SK-N-SH treated with all-trans-retinoic acid at 6 μM for 48 hours (cell line): Measurements from ENCODE around the gene CARD8.
A peak's percentile ranks its signal among the peaks of the same experiment; 100 is the strongest.

ENCODE experiments used
- ESRRG ChIP-seq: fragments of 250-450 bp; sonication (Bioruptor Pico); IDR thresholded peaks from 2 replicates; pipeline ENCODE4 v1.6.1; 2021; ENCODE audit warnings: mild to moderate bottlenecking
- SNAI2 ChIP-seq: fragments of 250-450 bp; sonication (Bioruptor Pico); IDR thresholded peaks from 2 replicates; pipeline ENCODE4 v1.5.0; 2020; ENCODE audit warnings: mild to moderate bottlenecking, moderate library complexity
- ZFP30 ChIP-seq: fragments of 450-650 bp; formaldehyde crosslinking; IDR thresholded peaks from 2 replicates; pipeline ENCODE4 v1.5.0; 2022; ENCODE audit warnings: mild to moderate bottlenecking, moderate library complexity
- TF ChIP-seq, protein P1 (sequence below): fragments of 250-450 bp; sonication (Bioruptor Pico); IDR thresholded peaks from 2 replicates; pipeline ENCODE4 v1.8.0; 2020; ENCODE audit warnings: mild to moderate bottlenecking, moderate library complexity, borderline replicate concordance

DNA sequence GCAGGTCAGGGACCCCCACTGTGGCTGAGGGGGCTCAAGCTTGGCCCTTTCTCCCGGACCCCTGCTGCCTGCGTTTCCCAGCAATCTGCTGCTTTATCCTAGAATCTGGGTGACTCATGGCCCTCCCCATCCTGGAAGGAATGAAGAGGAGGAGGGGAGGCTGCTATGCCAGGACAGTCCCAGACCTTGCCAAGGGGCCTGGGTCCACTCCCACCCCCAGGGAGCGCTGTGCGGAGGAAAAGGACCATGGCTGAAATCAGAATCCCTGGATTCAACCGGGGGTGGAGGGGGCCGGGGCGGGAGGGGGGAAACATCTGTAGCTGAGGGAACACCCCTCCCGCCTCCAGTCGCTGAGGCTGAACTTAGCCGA is 34.7 kb upstream of the CARD8 start:
- TF ChIP-seq ESRRG (CRISPR knock-in tag) (no peak), SNAI2 (CRISPR knock-in tag) (no peak), ZFP30 (no peak)
- TF ChIP-seq, protein P1, sequence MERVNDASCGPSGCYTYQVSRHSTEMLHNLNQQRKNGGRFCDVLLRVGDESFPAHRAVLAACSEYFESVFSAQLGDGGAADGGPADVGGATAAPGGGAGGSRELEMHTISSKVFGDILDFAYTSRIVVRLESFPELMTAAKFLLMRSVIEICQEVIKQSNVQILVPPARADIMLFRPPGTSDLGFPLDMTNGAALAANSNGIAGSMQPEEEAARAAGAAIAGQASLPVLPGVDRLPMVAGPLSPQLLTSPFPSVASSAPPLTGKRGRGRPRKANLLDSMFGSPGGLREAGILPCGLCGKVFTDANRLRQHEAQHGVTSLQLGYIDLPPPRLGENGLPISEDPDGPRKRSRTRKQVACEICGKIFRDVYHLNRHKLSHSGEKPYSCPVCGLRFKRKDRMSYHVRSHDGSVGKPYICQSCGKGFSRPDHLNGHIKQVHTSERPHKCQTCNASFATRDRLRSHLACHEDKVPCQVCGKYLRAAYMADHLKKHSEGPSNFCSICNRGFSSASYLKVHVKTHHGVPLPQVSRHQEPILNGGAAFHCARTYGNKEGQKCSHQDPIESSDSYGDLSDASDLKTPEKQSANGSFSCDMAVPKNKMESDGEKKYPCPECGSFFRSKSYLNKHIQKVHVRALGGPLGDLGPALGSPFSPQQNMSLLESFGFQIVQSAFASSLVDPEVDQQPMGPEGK: peak; percentile 26; the same call in 1 of the 2 replicates
